Adrenal gland (tissue), 5 donors: ENCODE data around the gene ZNF714.

Source experiments
- CTCF ChIP-seq, 6 experiments: fragments of 450-650 bp in 4 of 6; fragments of 200-600 bp in 2 of 6; sonication (generic) in 1 of 6; IDR thresholded peaks; 1 replicate in 5 of 6; 2 replicates in 1 of 6; pipeline versions ENCODE4 v1.5.1 to v1.8.0; 2016 to 2021; ENCODE audit warnings: antibody characterized with exemption in 6 of 6, mild to moderate bottlenecking in 2 of 6, moderate library complexity in 1 of 6
- POLR2A ChIP-seq, 2 donors: fragments of 450-650 bp; IDR thresholded peaks; one replicate each; pipeline ENCODE4 v1.6.1; 2017; ENCODE audit warnings: antibody characterized with exemption in 2 of 2, mild to moderate bottlenecking in 2 of 2, moderate library complexity in 1 of 2
- donor health status: DM: no; HTN: no; CAD: no.

- TF ChIP-seq POLR2A (IDR thresholded peaks at IDR 0.05) (peak; percentile 61 to 95), CTCF (IDR thresholded peaks at IDR 0.05) (no peak)
Measured at GRCh38 chr19:21141787-21142464, 59.9 kb downstream of the ZNF714 start, which contains the start of gene ZNF431.
